ENCODE results near the gene TSHZ3.

GRCh38 chr19:31356587-31357314 lies 7.5 kb upstream of the TSHZ3 start:
- no peak for TF ChIP-seq EZH2 (IDR thresholded peaks at IDR 0.05; ENCODE audit: insufficient read depth, poor library complexity, severe bottlenecking)
- TF ChIP-seq EZH2phosphoT487 (IDR thresholded peaks at IDR 0.05; ENCODE audit: insufficient read depth, low read depth) = no peak

Data from GM23248 (cell line).